Central memory CD8-positive, alpha-beta T cell (primary cell): ENCODE data around the gene FZD10.

ENCODE experiments used
- ATAC-seq: fragments of 150-1000 bp; cut with Tn5 transposase; replicated peaks from 2 replicates; pipeline ENCODE4 v1.10.0; 2022; ENCODE audit warnings: mild to moderate bottlenecking, moderate FRiP score, moderate number of reproducible peaks; ENCODE audit not compliant: poor library complexity, severe bottlenecking; ENCODE audit errors: extremely low read depth
- DNase-seq, 2 donors: peaks; one replicate each; pipeline ENCODE4 v3.0.0; 2021; ENCODE audit warnings: low spot score in 2 of 2
- H3K27ac Mint-ChIP-seq: one replicate; pipeline ENCODE4 v1.8.0; 2022; ENCODE audit warnings: low read depth, mild to moderate bottlenecking, moderate library complexity, mixed read lengths
- H3K27me3 Mint-ChIP-seq: one replicate; pipeline ENCODE4 v1.8.0; 2022; ENCODE audit warnings: mixed read lengths
- H3K36me3 Mint-ChIP-seq: one replicate; pipeline ENCODE4 v1.8.0; 2022; ENCODE audit warnings: mild to moderate bottlenecking, moderate library complexity, mixed read lengths; ENCODE audit not compliant: insufficient read depth
- H3K4me1 Mint-ChIP-seq: one replicate; pipeline ENCODE4 v1.8.0; 2022; ENCODE audit warnings: mixed read lengths
- H3K4me3 Mint-ChIP-seq: one replicate; pipeline ENCODE4 v1.8.0; 2022; ENCODE audit warnings: mild to moderate bottlenecking, moderate library complexity, mixed read lengths
- H3K9me3 Mint-ChIP-seq: one replicate; pipeline ENCODE4 v1.8.0; 2022; ENCODE audit warnings: mixed read lengths

Gene FZD10

GRCh38 chr12:130198026-130198662 lies 35.9 kb downstream of the FZD10 start:
- Mint-ChIP-seq H3K27ac (no peak overlapping the region), H3K4me1 (no peaks in the 10 kb centered on the region), H3K27me3 (no peaks in the 10 kb centered on the region), H3K4me3 (no peak overlapping the region), H3K36me3 (no peaks in the 10 kb centered on the region), H3K9me3 (peaks cover 8% of the 10 kb centered on the region)
- DNase-seq (no peak), ATAC-seq (no peak)

DNA sequence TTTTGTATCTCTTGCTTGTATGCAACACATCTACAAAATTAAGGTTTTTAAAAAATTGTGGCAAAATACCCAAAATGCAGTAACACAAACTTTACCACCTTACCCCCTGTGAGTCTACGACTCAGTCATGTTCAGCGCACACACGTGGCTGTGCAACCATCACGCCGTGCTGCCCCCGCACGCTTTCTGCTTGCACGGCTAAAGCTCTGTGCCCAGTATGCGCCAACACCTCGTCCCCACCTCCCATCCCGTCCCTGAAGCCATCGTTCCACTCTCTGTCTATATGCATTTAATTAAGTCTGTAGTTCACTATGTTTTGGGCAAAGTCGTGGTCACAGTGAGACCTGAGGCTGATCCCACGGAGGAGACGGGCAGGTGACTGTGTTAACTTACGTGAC lies 36.4 kb downstream of the FZD10 start:
- no peak overlapping the region for H3K4me3 Mint-ChIP-seq
- no peaks in the 10 kb centered on the region for H3K27me3 Mint-ChIP-seq
- DNase-seq (no peak), ATAC-seq (no peak)
- no peaks in the 10 kb centered on the region for H3K36me3 Mint-ChIP-seq
- H3K9me3 Mint-ChIP-seq = peaks cover 10% of the 10 kb centered on the region
- no peak overlapping the region for H3K27ac Mint-ChIP-seq
- H3K4me1 Mint-ChIP-seq = no peaks in the 10 kb centered on the region

DNA sequence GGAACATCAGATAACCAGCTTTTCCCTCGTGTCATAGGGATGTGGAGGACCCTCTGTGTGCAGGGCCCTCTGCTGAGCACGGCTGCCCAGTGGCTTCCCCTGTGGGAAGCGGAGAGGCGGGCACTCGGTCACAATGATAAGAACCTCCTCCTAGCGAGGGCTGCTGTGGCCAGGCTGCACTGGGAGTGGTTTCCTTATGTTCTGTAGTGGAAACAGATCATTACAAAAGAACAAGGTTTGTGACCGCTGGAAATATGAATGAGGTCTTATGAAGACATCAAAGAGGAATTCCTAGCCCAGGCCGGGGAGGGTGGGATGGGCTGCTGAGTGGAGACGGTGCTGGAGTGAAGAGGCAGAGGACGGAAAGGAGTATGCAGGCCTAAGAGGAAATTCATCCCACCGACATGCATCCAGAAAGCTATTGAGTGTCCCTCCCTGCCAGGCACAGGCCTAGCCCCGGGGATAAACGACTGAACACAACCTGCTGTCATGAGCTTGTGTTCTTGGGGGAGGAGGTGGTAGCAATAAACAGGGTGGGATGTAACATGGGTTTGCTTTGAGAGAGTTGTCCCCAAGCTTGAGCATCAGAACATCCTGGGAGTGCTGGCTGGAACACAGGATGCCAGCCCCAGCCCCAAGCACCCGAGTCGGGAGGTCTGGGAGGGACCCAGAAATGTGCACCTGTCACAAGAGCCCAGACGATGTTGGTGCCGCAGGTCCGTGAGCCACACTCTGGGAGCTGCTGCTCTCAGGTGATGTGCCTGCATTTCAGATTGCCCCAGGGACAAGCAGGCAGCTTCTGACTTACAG lies 37.5 kb downstream of the FZD10 start:
- no peak for ATAC-seq
- no peaks in the 10 kb centered on the region for H3K36me3 Mint-ChIP-seq
- H3K4me1 Mint-ChIP-seq = no peaks in the 10 kb centered on the region
- H3K9me3 Mint-ChIP-seq = peaks cover 14% of the 10 kb centered on the region
- H3K27ac Mint-ChIP-seq = no peak overlapping the region
- no peaks in the 10 kb centered on the region for H3K27me3 Mint-ChIP-seq
- H3K4me3 Mint-ChIP-seq = no peak overlapping the region
- DNase-seq = no peak

- no peak for ATAC-seq
- Mint-ChIP-seq H3K36me3 (no peaks in the 10 kb centered on the region), H3K27me3 (no peaks in the 10 kb centered on the region), H3K4me1 (no peaks in the 10 kb centered on the region), H3K9me3 (peaks cover 16% of the 10 kb centered on the region), H3K27ac (peak overlapping the region; percentile 26), H3K4me3 (no peak overlapping the region)
- DNase-seq = no peak
Observed at GRCh38 chr12:130200445-130200844, 38.2 kb downstream of the FZD10 start.

DNA sequence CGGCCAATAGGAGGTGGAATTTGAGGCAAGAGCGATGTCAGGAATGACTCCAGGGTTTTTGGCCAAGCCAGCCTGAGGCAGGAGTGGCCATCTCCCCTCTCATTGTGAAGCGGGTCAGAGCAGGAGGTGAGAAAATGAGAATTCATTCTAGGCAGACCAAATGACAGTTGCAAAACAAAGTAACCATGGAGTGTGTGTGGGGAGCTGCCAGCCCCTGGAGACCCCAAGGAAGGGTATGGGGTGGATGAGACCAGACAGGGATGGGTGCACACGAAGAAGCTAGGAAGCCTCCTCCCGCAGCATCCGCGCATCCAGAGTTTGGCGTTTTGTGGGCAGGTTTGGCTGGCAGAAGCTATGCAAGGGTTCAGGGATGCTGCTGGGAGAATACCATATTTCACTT lies 38.8 kb downstream of the FZD10 start:
- no peaks in the 10 kb centered on the region for H3K36me3 Mint-ChIP-seq
- peaks cover 22% of the 10 kb centered on the region for H3K9me3 Mint-ChIP-seq
- no peaks in the 10 kb centered on the region for H3K27me3 Mint-ChIP-seq
- DNase-seq = no peak
- H3K4me3 Mint-ChIP-seq = no peak overlapping the region
- peak overlapping the region; percentile 26 for H3K27ac Mint-ChIP-seq
- no peak for ATAC-seq
- H3K4me1 Mint-ChIP-seq = no peaks in the 10 kb centered on the region

- H3K27me3 Mint-ChIP-seq = no peaks in the 10 kb centered on the region
- peaks cover 23% of the 10 kb centered on the region for H3K9me3 Mint-ChIP-seq
- H3K4me1 Mint-ChIP-seq = no peaks in the 10 kb centered on the region
- DNase-seq (no peak), ATAC-seq (no peak)
- H3K27ac Mint-ChIP-seq = no peak overlapping the region
- no peak overlapping the region for H3K4me3 Mint-ChIP-seq
- H3K36me3 Mint-ChIP-seq = no peaks in the 10 kb centered on the region
Observed at GRCh38 chr12:130202201-130202600, 39.9 kb downstream of the FZD10 start.

DNA sequence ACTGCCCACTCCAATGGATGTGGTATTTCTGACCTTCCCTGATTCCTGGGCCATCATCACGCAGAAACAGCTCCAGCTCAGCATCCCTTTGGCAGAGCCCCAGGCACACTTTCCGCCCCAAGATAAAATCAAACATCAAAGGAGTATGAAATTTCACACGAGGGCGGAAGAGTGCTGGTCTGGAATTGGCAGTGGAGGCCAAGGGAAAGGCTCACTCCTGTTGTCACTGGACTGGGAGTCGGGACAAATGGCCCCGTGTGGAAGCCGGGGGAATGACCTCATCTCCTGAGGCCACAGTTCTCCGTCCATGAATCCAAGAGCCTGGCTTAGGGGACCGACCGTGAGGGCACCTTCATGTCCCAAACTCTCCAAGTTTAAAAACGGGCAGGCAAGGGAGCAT lies 40.9 kb downstream of the FZD10 start:
- Mint-ChIP-seq H3K9me3 (peaks cover 23% of the 10 kb centered on the region), H3K4me3 (no peak overlapping the region)
- DNase-seq = no peak

DNA sequence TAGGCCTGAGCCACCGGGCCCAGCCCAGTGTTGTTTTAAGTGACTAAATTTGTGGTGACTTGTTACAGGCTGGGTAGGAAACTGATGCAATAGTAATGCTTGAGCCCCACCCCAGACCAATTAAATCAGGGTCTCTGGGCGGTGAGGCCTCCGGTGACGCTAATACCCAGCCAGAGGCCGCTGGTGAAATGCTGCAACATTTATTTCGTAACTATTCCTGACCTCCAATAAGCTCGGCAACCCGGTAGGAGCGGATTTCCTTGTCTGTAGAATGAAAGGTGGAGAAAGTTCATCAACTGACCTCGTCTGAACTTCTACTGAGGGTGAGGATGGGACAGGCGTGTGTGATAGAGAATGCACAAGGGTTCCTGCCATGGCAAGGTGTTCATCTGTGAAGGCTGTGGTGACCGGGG lies 42.3 kb downstream of the FZD10 start:
- H3K4me1 Mint-ChIP-seq = no peaks in the 10 kb centered on the region
- DNase-seq (no peak), ATAC-seq (no peak)
- no peaks in the 10 kb centered on the region for H3K36me3 Mint-ChIP-seq
- H3K9me3 Mint-ChIP-seq = peaks cover 23% of the 10 kb centered on the region
- H3K4me3 Mint-ChIP-seq = no peak overlapping the region
- no peak overlapping the region for H3K27ac Mint-ChIP-seq
- H3K27me3 Mint-ChIP-seq = no peaks in the 10 kb centered on the region

More for the DNA sequence above, 40.9 kb downstream of the FZD10 start:
- Mint-ChIP-seq H3K27ac (no peak overlapping the region), H3K36me3 (no peaks in the 10 kb centered on the region), H3K4me1 (no peaks in the 10 kb centered on the region), H3K27me3 (no peaks in the 10 kb centered on the region)
- no peak for ATAC-seq

GRCh38 chr12:130205495-130205894 lies 43.2 kb downstream of the FZD10 start:
- Mint-ChIP-seq H3K4me3 (no peak overlapping the region), H3K36me3 (no peaks in the 10 kb centered on the region), H3K9me3 (peaks cover 20% of the 10 kb centered on the region), H3K4me1 (no peaks in the 10 kb centered on the region), H3K27me3 (no peaks in the 10 kb centered on the region), H3K27ac (no peak overlapping the region)
- DNase-seq (no peak), ATAC-seq (no peak)

- no peak for DNase-seq
- no peaks in the 10 kb centered on the region for H3K4me1 Mint-ChIP-seq
- H3K36me3 Mint-ChIP-seq = no peaks in the 10 kb centered on the region
- no peak for ATAC-seq
- H3K27ac Mint-ChIP-seq = no peak overlapping the region
- H3K4me3 Mint-ChIP-seq = no peak overlapping the region
- H3K9me3 Mint-ChIP-seq = peaks cover 21% of the 10 kb centered on the region
- H3K27me3 Mint-ChIP-seq = no peaks in the 10 kb centered on the region
Observed at GRCh38 chr12:130212384-130212989, 50.2 kb downstream of the FZD10 start.

DNA sequence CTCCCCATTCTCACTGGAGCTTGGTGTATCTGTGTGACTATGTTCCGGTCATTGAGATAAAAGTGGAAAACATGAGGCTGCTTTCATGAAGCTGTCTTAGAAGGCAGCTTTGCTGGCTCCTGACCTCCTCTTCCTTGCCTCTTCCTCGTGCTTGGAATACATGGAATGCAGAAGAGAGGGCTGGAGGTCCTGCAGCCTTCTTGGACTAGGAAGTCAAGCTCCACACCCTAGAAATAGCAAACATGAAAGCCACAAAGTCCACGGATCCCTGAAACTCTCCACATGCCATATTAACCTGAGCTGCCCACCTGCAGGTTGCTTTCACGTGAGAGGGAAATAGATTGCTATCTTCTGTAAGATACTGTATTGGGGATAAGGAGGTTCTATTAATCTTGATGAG lies 51.0 kb downstream of the FZD10 start:
- H3K27ac Mint-ChIP-seq = no peak overlapping the region
- no peaks in the 10 kb centered on the region for H3K4me1 Mint-ChIP-seq
- DNase-seq (no peak), ATAC-seq (no peak)
- H3K27me3 Mint-ChIP-seq = no peaks in the 10 kb centered on the region
- H3K4me3 Mint-ChIP-seq = no peak overlapping the region
- H3K36me3 Mint-ChIP-seq = no peaks in the 10 kb centered on the region
- peaks cover 24% of the 10 kb centered on the region for H3K9me3 Mint-ChIP-seq

DNA sequence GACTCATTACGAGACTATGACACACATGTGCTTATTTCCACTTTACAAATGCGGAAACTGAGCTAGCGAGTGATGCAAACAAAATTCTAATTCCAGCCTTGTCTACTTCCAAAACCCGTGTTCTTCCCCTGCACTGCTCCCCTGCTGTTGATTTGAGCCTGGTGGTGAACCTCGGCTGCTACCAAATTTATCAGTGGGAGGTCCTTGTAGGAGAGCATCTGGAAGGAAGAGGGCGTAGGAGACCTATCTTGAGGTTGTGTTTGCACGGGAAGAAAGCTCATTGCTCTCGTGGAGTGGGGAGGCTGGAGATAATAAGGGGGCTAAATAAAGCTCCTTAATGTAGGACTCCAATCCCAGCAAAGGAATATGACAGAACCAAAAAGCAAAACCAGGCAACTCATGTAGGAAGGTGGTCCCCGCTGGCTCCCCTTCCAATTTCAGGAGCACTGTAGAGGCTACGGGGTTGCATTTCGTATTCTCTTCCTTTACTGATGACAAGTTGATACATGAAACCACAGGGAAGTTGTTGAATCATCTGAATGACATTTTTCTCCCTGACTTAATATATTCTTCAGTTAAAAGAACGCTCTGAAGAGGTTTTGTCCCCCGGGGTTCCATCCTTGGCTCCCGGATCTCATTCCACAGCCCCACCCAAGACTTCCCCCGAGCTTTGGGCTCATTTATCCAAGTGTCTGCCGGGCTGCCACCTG lies 52.6 kb downstream of the FZD10 start:
- H3K27ac Mint-ChIP-seq = no peak overlapping the region
- DNase-seq (no peak), ATAC-seq (no peak)
- peaks cover 9% of the 10 kb centered on the region for H3K27me3 Mint-ChIP-seq
- no peaks in the 10 kb centered on the region for H3K36me3 Mint-ChIP-seq
- H3K9me3 Mint-ChIP-seq = peaks cover 32% of the 10 kb centered on the region
- no peaks in the 10 kb centered on the region for H3K4me1 Mint-ChIP-seq
- no peak overlapping the region for H3K4me3 Mint-ChIP-seq
